NCI-H774 (cell line): ENCODE results near the gene STIM1.
"Not testable (repeated sequence)": the region's sequence is repeated elsewhere in the genome, so short reads cannot be mapped to it uniquely, and the experiment has no call there.

Experiments
- DNase-seq: peaks from one replicate; lab custom pipeline; 2025; lab: John Stamatoyannopoulos, UW

The STIM1 gene

GRCh38 chr11:3983101-3983500 lies 127.6 kb downstream of the STIM1 start:
- DNase-seq = no peak

- no peak for DNase-seq
Observed at GRCh38 chr11:3984896-3985295, 129.4 kb downstream of the STIM1 start.

GRCh38 chr11:3985631-3986030 lies 130.2 kb downstream of the STIM1 start:
- no peak for DNase-seq

GRCh38 chr11:3986301-3986700 lies 130.8 kb downstream of the STIM1 start:
- no peak for DNase-seq

- no peak for DNase-seq
Observed at GRCh38 chr11:3989276-3989920, 133.9 kb downstream of the STIM1 start.

- no peak for DNase-seq
Observed at GRCh38 chr11:3989921-3990290, 134.4 kb downstream of the STIM1 start.

GRCh38 chr11:3990406-3990805 lies 134.9 kb downstream of the STIM1 start:
- no peak for DNase-seq

GRCh38 chr11:3992964-3993363 lies 137.5 kb downstream of the STIM1 start:
- no peak for DNase-seq

GRCh38 chr11:3994030-3994640 lies 138.7 kb downstream of the STIM1 start:
- DNase-seq = no peak

GRCh38 chr11:3995307-3995706 lies 139.8 kb downstream of the STIM1 start:
- DNase-seq = no peak

- no peak for DNase-seq
Observed at GRCh38 chr11:3995949-3996554, 140.6 kb downstream of the STIM1 start.

GRCh38 chr11:3996651-3997050 lies 141.2 kb downstream of the STIM1 start:
- DNase-seq = no peak

- not testable (repeated sequence) for DNase-seq
Observed at GRCh38 chr11:4004753-4005152, 149.3 kb downstream of the STIM1 start.

GRCh38 chr11:4006946-4007680 lies 151.6 kb downstream of the STIM1 start:
- no peak for DNase-seq

GRCh38 chr11:4008116-4008515 lies 152.7 kb downstream of the STIM1 start:
- no peak for DNase-seq

GRCh38 chr11:4016602-4017001 lies 161.1 kb downstream of the STIM1 start:
- DNase-seq = not testable (repeated sequence)

- DNase-seq = no peak
Observed at GRCh38 chr11:4017129-4017528, 161.7 kb downstream of the STIM1 start.

- DNase-seq = no peak
Observed at GRCh38 chr11:4018641-4019040, 163.2 kb downstream of the STIM1 start.

GRCh38 chr11:4019891-4020290 lies 164.4 kb downstream of the STIM1 start:
- no peak for DNase-seq

GRCh38 chr11:4022669-4023068 lies 167.2 kb downstream of the STIM1 start:
- no peak for DNase-seq

GRCh38 chr11:4025248-4025966 lies 169.9 kb downstream of the STIM1 start:
- no peak for DNase-seq

GRCh38 chr11:4025967-4026324 lies 170.5 kb downstream of the STIM1 start:
- DNase-seq = no peak
